K562 (cell line): ENCODE results near the gene TMEM185A.
"Not testable (repeated sequence)": the region's sequence is repeated elsewhere in the genome, so short reads cannot be mapped to it uniquely, and the experiment has no call there.

ENCODE experiments used
- FOXA1 ChIP-seq: fragments of 450-650 bp; IDR thresholded peaks from 2 replicates; pipeline ENCODE4 v1.6.1; 2016; ENCODE audit warnings: mild to moderate bottlenecking, borderline replicate concordance
- IRF2 ChIP-seq: sonication (generic); formaldehyde crosslinking; IDR thresholded peaks from 2 replicates; pipeline ENCODE4 v1.8.1; 2022; ENCODE audit warnings: mild to moderate bottlenecking, missing genetic modification reagents
- JUND ChIP-seq, 2 experiments: IDR thresholded peaks; 2 replicates in 1 of 2; 3 replicates in 1 of 2; pipeline ENCODE4 v1.6.1; 2011; ENCODE audit warnings: borderline replicate concordance in 2 of 2, low read depth in 2 of 2, low read length in 2 of 2, improper control_type of control experiment in 1 of 2, missing biosample characterization in 1 of 2, missing genetic modification characterization in 1 of 2, missing genetic modification reagents in 1 of 2
- SMARCB1 ChIP-seq: IDR thresholded peaks from 2 replicates; pipeline ENCODE4 v1.6.1; 2011; ENCODE audit warnings: improper control_type of control experiment, low read depth; ENCODE audit not compliant: insufficient read length
- TCF7 ChIP-seq: sonication (generic); IDR thresholded peaks from 2 replicates; pipeline ENCODE4 v1.6.1; 2016; ENCODE audit warnings: antibody characterized with exemption, borderline replicate concordance
- ZBTB7A ChIP-seq: IDR thresholded peaks from 2 replicates; pipeline ENCODE4 v1.6.1; 2011; ENCODE audit warnings: low read depth, mild to moderate bottlenecking, low read length, moderate library complexity, borderline replicate concordance; ENCODE audit not compliant: control insufficient read depth
- ZNF384 ChIP-seq: IDR thresholded peaks from 2 replicates; pipeline ENCODE4 v1.6.1; 2012; ENCODE audit warnings: low read depth, low read length, improper control_type of control experiment
- TF ChIP-seq, protein P1 (sequence below), 3 experiments: IDR thresholded peaks in 2 of 3; conservative IDR thresholded peaks in 1 of 3; 2 replicates each; pipeline ENCODE4 v1.5.1; 2011 to 2012; ENCODE audit warnings: low read length in 3 of 3, mild to moderate bottlenecking in 3 of 3, control low read depth in 2 of 3, improper control_type of control experiment in 1 of 3, inconsistent platforms in 1 of 3, low read depth in 1 of 3, mixed read lengths in 1 of 3, moderate library complexity in 1 of 3; ENCODE audit not compliant: insufficient read depth in 2 of 3

DNA sequence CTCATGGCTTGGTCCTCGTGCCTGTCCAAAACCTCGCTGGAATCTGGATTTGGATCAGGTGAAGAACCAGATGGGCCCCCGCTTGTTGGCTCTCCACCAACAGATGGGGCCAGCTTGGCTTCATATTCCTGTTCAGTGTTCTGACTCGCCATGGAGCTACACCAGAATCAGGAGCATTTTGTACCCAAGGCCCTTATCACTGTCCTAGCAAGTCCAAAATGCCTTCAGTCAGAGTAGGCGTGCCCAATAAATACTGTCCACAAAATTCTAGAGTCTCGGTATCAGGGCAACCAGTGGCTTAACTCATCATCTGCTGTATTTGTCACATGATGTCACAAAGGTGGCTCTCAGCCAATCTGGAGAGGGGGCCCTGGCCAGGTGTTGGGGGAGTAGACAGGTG, 81.9 kb downstream of the TMEM185A start, which contains the start of gene HSFX3:
- not testable (repeated sequence) for TF ChIP-seq IRF2; ZBTB7A; ZNF384; TCF7; JUND (IDR thresholded peaks at IDR 0.05; ENCODE audit: borderline replicate concordance, low read depth, low read length); JUND (tag; IDR thresholded peaks at IDR 0.05; ENCODE audit: borderline replicate concordance, low read depth, low read length); FOXA1; SMARCB1
- TF ChIP-seq, protein P1, sequence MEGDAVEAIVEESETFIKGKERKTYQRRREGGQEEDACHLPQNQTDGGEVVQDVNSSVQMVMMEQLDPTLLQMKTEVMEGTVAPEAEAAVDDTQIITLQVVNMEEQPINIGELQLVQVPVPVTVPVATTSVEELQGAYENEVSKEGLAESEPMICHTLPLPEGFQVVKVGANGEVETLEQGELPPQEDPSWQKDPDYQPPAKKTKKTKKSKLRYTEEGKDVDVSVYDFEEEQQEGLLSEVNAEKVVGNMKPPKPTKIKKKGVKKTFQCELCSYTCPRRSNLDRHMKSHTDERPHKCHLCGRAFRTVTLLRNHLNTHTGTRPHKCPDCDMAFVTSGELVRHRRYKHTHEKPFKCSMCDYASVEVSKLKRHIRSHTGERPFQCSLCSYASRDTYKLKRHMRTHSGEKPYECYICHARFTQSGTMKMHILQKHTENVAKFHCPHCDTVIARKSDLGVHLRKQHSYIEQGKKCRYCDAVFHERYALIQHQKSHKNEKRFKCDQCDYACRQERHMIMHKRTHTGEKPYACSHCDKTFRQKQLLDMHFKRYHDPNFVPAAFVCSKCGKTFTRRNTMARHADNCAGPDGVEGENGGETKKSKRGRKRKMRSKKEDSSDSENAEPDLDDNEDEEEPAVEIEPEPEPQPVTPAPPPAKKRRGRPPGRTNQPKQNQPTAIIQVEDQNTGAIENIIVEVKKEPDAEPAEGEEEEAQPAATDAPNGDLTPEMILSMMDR (IDR thresholded peaks at IDR 0.05 in 2 of 3, conservative IDR thresholded peaks at IDR 0.05 in 1 of 3; ENCODE audit: insufficient read depth in 2 of 3, low read depth in 1 of 3, low read length in 3 of 3), result not testable (repeated sequence)
